PC-9 (cell line): Measurements from ENCODE around the gene GABRB1.

ENCODE experiments used
- CTCF ChIP-seq: fragments of 200-600 bp; sonication (generic); conservative IDR thresholded peaks from 2 replicates; pipeline ENCODE4 v1.6.1; 2017; ENCODE audit warnings: mixed run types, antibody characterized with exemption, mild to moderate bottlenecking, moderate library complexity
- EZH2 ChIP-seq: fragments of 200-600 bp; sonication (generic); IDR thresholded peaks from 2 replicates; pipeline ENCODE4 v1.8.0; 2017; ENCODE audit warnings: antibody characterized with exemption, low read depth

GRCh38 chr4:47213971-47214370 is 182.6 kb downstream of the GABRB1 start:
- TF ChIP-seq EZH2 (no peak), CTCF (no peak)
